ENCODE data around the gene PI4K2B.

PI4K2B gene

GRCh38 chr4:25233737-25234389 lies at the start of gene PI4K2B:
TSS of gene PI4K2B (plus strand) at chr4:25234033. CDS start at chr4:25234164, 131 bp downstream.
- TF ChIP-seq CTCF (IDR thresholded peaks at IDR 0.05; ENCODE audit: control insufficient read depth, insufficient read depth, low read depth, low read length, missing control alignments): no peak
- DNase-seq (ENCODE audit: low read depth): no peak
- peak within 1 kb of the TSS; percentile 81 for H3K4me3 ChIP-seq (ENCODE audit: control insufficient read depth, low read depth, low read length)

- H3K4me3 ChIP-seq (ENCODE audit: control insufficient read depth, low read depth, low read length): no peak overlapping the region
- DNase-seq (ENCODE audit: low read depth): no peak
- TF ChIP-seq CTCF (IDR thresholded peaks at IDR 0.05; ENCODE audit: control insufficient read depth, insufficient read depth, low read depth, low read length, missing control alignments): no peak
Measured at GRCh38 chr4:25184056-25184455, 49.8 kb upstream of the PI4K2B start.

DNA sequence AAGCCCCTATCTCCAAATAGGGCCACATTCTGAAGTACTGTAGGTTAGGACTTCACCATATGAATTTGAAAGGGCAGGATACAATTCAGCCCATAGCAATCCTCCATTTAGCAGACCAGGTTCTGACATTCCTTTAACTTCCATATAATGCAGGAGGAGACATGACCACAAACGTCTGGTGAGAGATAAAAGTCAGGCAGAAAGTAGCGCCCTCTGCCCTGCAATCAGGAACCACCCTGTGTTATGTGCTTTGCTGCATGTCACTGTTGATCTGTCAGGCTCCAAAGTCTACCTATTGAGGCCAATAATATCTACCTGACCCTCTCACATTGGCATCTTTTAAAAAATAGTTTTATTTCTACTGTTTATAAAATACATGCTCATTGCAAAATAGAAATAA lies 43.4 kb upstream of the PI4K2B start:
- TF ChIP-seq CTCF (IDR thresholded peaks at IDR 0.05; ENCODE audit: control insufficient read depth, insufficient read depth, low read depth, low read length, missing control alignments): no peak
- no peak overlapping the region for H3K4me3 ChIP-seq (ENCODE audit: control insufficient read depth, low read depth, low read length)
- DNase-seq (ENCODE audit: low read depth): no peak

- TF ChIP-seq CTCF (IDR thresholded peaks at IDR 0.05; ENCODE audit: control insufficient read depth, insufficient read depth, low read depth, low read length, missing control alignments): no peak
- DNase-seq (ENCODE audit: low read depth): no peak
- no peak overlapping the region for H3K4me3 ChIP-seq (ENCODE audit: control insufficient read depth, low read depth, low read length)
Measured at GRCh38 chr4:25198713-25199112, 35.1 kb upstream of the PI4K2B start.

GRCh38 chr4:25207997-25208396 lies 25.8 kb upstream of the PI4K2B start:
- no peak for DNase-seq (ENCODE audit: low read depth)
- no peak overlapping the region for H3K4me3 ChIP-seq (ENCODE audit: control insufficient read depth, low read depth, low read length)
- no peak for TF ChIP-seq CTCF (IDR thresholded peaks at IDR 0.05; ENCODE audit: control insufficient read depth, insufficient read depth, low read depth, low read length, missing control alignments)

GRCh38 chr4:25209702-25210101 lies 24.1 kb upstream of the PI4K2B start:
- no peak overlapping the region for H3K4me3 ChIP-seq (ENCODE audit: control insufficient read depth, low read depth, low read length)
- DNase-seq (ENCODE audit: low read depth): no peak
- no peak for TF ChIP-seq CTCF (IDR thresholded peaks at IDR 0.05; ENCODE audit: control insufficient read depth, insufficient read depth, low read depth, low read length, missing control alignments)
